LNCAP (cell line): ENCODE measurements around the gene FGF6.

Experiments used
- CTCF ChIP-seq: fragments of 450-650 bp; IDR thresholded peaks from 2 replicates; pipeline ENCODE4 v1.5.1; 2017; ENCODE audit warnings: mild to moderate bottlenecking

The FGF6 gene

GRCh38 chr12:4423528-4424195 lies 22.0 kb downstream of the FGF6 start:
- no peak for TF ChIP-seq CTCF

GRCh38 chr12:4422985-4423384 lies 22.6 kb downstream of the FGF6 start:
- TF ChIP-seq CTCF: no peak

- TF ChIP-seq CTCF: peak; percentile 70
Observed at GRCh38 chr12:4421590-4422031, 24.0 kb downstream of the FGF6 start.

GRCh38 chr12:4420138-4420670 lies 25.4 kb downstream of the FGF6 start:
- no peak for TF ChIP-seq CTCF

GRCh38 chr12:4418913-4419312 lies 26.7 kb downstream of the FGF6 start:
- no peak for TF ChIP-seq CTCF

- TF ChIP-seq CTCF: no peak
Observed at GRCh38 chr12:4417936-4418335, 27.7 kb downstream of the FGF6 start.

- no peak for TF ChIP-seq CTCF
Observed at GRCh38 chr12:4417455-4417854, 28.2 kb downstream of the FGF6 start.
